Activated CD8-positive, alpha-beta memory T cell treated with anti-CD3 and anti-CD28 coated beads for 24 hours (primary cell): ENCODE measurements around the gene SEL1L.
"Not testable (repeated sequence)": the region's sequence is repeated elsewhere in the genome, so short reads cannot be mapped to it uniquely, and the experiment has no call there.

Source experiments
- DNase-seq: peaks from one replicate; pipeline ENCODE4 v3.0.0-alpha.2; 2020

SEL1L gene

DNA sequence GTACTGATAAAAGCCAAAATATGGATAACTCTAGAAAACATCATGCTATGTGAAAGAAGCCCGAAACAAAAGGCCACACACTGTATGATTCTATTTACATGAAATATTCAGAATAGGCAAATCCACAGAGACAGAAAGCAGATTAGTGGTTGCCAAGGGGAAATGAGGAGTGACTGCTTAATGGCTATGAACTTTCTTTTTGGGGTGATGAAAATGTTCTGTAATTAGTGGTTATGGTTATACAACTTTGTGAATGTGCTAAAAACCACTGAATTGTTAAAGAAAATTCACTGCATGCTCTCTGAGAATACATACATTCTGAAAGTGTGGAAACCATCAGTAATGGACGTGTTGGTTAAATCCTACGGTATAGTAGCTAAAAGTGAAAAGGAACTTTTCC, 93.6 kb downstream of the SEL1L start:
- no peak for DNase-seq

GRCh38 chr14:81437244-81437643, 96.4 kb downstream of the SEL1L start:
- no peak for DNase-seq

- peak; percentile 71 for DNase-seq
Measured at GRCh38 chr14:81436296-81437138, 97.1 kb downstream of the SEL1L start.

DNA sequence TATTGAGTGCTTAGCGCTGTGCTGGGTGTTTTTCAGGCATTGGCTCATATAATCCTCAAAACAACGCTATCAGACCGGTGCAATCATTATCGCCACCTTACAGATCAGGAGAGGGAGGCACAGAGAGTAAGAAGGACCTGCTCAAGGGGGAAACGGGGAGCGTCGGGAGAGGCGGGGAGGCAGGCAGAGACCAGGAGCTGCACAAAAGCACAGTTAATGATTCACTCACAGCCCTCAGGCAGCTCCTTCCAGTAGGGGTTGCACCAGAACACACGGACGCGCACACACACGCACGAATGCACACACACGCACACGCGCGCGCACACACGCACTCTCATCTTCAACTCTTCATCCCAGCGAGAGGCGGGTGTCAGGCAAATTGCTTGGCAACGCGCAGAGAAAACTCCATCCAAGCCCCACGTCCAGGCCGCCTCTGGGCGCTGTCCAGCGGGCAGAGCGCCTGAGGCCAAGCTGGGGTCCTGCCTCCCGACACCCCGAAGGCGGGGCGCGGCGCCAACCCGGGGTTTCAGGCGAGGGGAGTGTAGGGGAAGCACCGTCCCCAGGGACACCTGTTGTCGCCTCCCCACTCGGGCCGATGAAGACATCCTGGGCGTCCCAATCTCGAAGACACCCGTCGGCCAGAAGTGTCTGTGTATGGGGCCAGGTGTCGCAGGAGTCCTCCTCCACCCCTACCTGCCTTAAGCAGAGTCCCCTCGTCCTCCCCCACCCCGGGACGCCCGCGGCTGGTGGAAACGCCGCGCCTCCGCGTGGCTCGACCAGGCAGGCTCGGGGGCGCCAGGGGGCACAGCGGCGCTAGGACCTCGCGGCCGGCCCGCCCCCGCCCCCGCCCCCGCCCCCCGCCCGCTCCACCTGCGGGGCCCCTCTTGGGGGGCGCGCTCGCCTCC, 98.0 kb downstream of the SEL1L start:
- peak; percentile 63 for DNase-seq

DNA sequence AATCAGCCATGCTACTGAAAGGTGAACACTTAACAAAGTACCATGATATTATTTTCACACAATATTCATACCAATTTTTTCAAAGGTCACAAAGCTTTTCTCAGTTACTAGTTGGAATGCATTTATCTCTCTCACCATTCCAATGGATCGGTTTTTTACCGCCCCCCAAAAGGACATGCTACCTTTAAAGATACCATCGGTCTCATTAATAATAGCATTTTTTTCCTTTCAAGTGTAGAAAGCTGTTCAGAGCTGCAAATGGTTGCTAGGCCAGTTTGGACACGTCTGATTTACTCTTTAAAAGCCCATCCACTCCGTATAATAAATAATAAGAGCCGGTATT, 98.6 kb downstream of the SEL1L start:
- no peak for DNase-seq

DNA sequence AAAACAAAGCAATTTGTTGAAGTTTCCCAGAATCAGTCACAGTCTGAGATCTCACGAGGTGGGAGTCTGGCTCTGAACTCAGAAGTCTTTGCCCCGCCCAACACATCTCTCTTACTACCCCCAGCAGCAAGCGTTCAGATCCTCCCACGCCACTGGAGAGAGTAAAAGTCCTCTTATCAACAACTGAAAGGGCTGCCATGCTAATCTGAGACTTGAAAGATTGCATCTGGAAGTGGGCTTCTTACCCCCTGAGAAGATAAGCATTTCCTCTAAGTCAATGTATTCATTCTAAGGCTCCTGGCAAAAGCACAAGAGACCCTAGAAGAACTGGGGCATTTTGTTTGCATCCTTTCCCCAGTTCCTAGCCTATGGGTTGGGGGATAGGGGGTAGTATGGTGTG, 99.4 kb downstream of the SEL1L start:
- no peak for DNase-seq

- DNase-seq: no peak
Measured at GRCh38 chr14:81433378-81433777, 100.3 kb downstream of the SEL1L start.

- DNase-seq: no peak
Measured at GRCh38 chr14:81432219-81432661, 101.4 kb downstream of the SEL1L start.

- no peak for DNase-seq
Measured at GRCh38 chr14:81430235-81430634, 103.4 kb downstream of the SEL1L start.

DNA sequence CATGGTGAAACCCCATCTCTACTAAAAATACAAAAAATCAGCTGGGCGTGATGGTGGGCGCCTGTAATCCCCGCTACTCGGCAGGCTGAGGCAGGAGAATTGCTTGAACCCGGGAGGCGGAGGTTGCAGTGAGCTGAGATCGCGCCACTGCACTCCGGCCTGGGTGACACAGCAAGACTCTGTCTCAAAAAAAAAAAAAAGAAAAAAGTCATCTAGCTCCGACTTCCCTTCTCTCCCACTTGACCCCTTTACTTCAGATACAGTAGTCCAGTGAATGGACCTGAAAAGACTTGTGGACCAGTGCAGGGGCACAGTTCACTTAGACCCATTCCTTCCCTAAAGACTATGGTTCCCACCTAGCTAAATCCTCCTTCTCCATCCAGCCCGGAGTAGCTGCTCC, 103.9 kb downstream of the SEL1L start:
- DNase-seq: not testable (repeated sequence)

GRCh38 chr14:81429028-81429427, 104.6 kb downstream of the SEL1L start:
- DNase-seq: no peak

- no peak for DNase-seq
Measured at GRCh38 chr14:81427348-81428058, 106.2 kb downstream of the SEL1L start.

- no peak for DNase-seq
Measured at GRCh38 chr14:81423504-81423903, 110.1 kb downstream of the SEL1L start.
